H1 (cell line): Measurements from ENCODE around the gene SLC6A19. TPM values are rescaled to one million over a fixed set of nuclear protein-coding genes. Genes with fewer than 3 reads are reported as not detected.

Experiments used
- CTCF ChIA-PET: fragments of 300-600 bp; sonication (Branson Sonifier 250); formaldehyde crosslinking; loops from one replicate; lab custom pipeline; 2021; ENCODE audit not compliant: partially characterized antibody; lab: Charles Lee
- POLR2A ChIA-PET: fragments of 300-600 bp; sonication (Branson Sonifier 250); formaldehyde crosslinking; loops from one replicate; lab custom pipeline; 2021; ENCODE audit warnings: inconsistent platforms; ENCODE audit not compliant: partially characterized antibody; lab: Charles Lee
- DNase-seq, 2 experiments: peaks; one replicate each; pipeline versions ENCODE4 v3.0.0 to v3.0.0-alpha.2; 2010 to 2022; ENCODE audit warnings: low spot score in 2 of 2, low read depth in 1 of 2, mixed read lengths in 1 of 2
- FAIRE-seq: peaks from 2 replicates; lab custom pipeline; 2011; peaks lifted over from hg19 to GRCh38; lab: Jason Lieb, UNC
- H2AFZ ChIP-seq: 2 replicates; pipeline ENCODE4 v1.8.1; 2012; ENCODE audit warnings: low read length, inconsistent platforms
- H2AK5ac ChIP-seq: 2 replicates; pipeline ENCODE4 v1.6.1; 2013; ENCODE audit warnings: low read depth, low read length
- H2BK120ac ChIP-seq: replicated peaks from 2 replicates; pipeline ENCODE3; 2013; ENCODE audit warnings: low read depth, low read length, inconsistent platforms
- H2BK12ac ChIP-seq: 2 replicates; pipeline ENCODE4 v1.6.1; 2013; ENCODE audit warnings: low read depth, low read length
- H2BK15ac ChIP-seq: 2 replicates; pipeline ENCODE4 v1.6.1; 2013; ENCODE audit warnings: low read length
- H2BK20ac ChIP-seq: 2 replicates; pipeline ENCODE4 v1.6.1; 2013; ENCODE audit warnings: low read length
- H2BK5ac ChIP-seq: 2 replicates; pipeline ENCODE4 v1.6.1; 2013; ENCODE audit warnings: low read depth, low read length
- H3K14ac ChIP-seq: 2 replicates; pipeline ENCODE4 v1.6.1; 2013; ENCODE audit warnings: inconsistent platforms; ENCODE audit not compliant: insufficient read length
- H3K18ac ChIP-seq: 2 replicates; pipeline ENCODE4 v1.6.1; 2013; ENCODE audit warnings: low read length; ENCODE audit errors: extremely low read depth
- H3K23ac ChIP-seq: 2 replicates; pipeline ENCODE4 v1.6.1; 2013; ENCODE audit warnings: inconsistent platforms; ENCODE audit not compliant: insufficient read length
- H3K23me2 ChIP-seq: 2 replicates; pipeline ENCODE4 v1.6.1; 2013; ENCODE audit warnings: low read depth, low read length
- H3K27ac ChIP-seq: 2 replicates; pipeline ENCODE4 v1.6.1; 2011; ENCODE audit warnings: low read depth, low read length, inconsistent platforms
- H3K27me3 ChIP-seq, 4 experiments: replicated peaks in 1 of 4; 1 replicate in 1 of 4; 2 replicates in 3 of 4; pipeline versions ENCODE4 v1.6.1 to v1.8.1; 2011 to 2013; ENCODE audit warnings: low read length in 3 of 4, mild to moderate bottlenecking in 3 of 4, inconsistent platforms in 2 of 4, mixed read lengths in 2 of 4, moderate library complexity in 1 of 4; ENCODE audit not compliant: control insufficient read depth in 3 of 4, insufficient read depth in 3 of 4; ENCODE audit errors: extremely low read depth in 1 of 4
- H3K36me3 ChIP-seq, 4 experiments: 2 replicates each; pipeline versions ENCODE4 v1.6.1 to v1.8.1; 2011 to 2013; ENCODE audit warnings: mild to moderate bottlenecking in 4 of 4, low read length in 3 of 4, moderate library complexity in 2 of 4, control low read depth in 1 of 4, inconsistent platforms in 1 of 4; ENCODE audit not compliant: insufficient read depth in 4 of 4, control insufficient read depth in 2 of 4
- H3K4ac ChIP-seq: replicated peaks from 2 replicates; pipeline ENCODE3; 2013; ENCODE audit warnings: low read length, low read depth, mixed read lengths, inconsistent platforms; ENCODE audit not compliant: insufficient read length
- H3K4me1 ChIP-seq, 4 experiments: replicated peaks in 1 of 4; 1 replicate in 1 of 4; 2 replicates in 3 of 4; pipeline versions ENCODE4 v1.6.1 to v1.8.1; 2011 to 2013; ENCODE audit warnings: low read length in 3 of 4, inconsistent platforms in 2 of 4, mixed read lengths in 1 of 4; ENCODE audit not compliant: insufficient read depth in 4 of 4, control insufficient read depth in 3 of 4
- H3K4me2 ChIP-seq, 2 experiments: 2 replicates each; pipeline versions ENCODE4 v1.6.1 to v1.8.1; 2011 to 2013; ENCODE audit warnings: low read depth in 2 of 2, low read length in 2 of 2, control low read depth in 1 of 2, inconsistent platforms in 1 of 2, mild to moderate bottlenecking in 1 of 2; ENCODE audit not compliant: insufficient read depth in 1 of 2
- H3K4me3 ChIP-seq, 4 experiments: fragments of 200-600, 300-600 bp in 1 of 4; sonication (generic), shearing (Covaris generic), sonication (Bioruptor Twin) in 1 of 4; 2 replicates each; pipeline versions ENCODE4 v1.5.1 to v1.8.1; 2011 to 2016; ENCODE audit warnings: low read length in 4 of 4, low read depth in 3 of 4, control low read depth in 2 of 4, inconsistent platforms in 2 of 4, mild to moderate bottlenecking in 2 of 4, mixed read lengths in 1 of 4, moderate library complexity in 1 of 4; ENCODE audit not compliant: insufficient read depth in 2 of 4; ENCODE audit errors: extremely low read depth in 1 of 4
- H3K56ac ChIP-seq: replicated peaks from 2 replicates; pipeline ENCODE3; 2013; ENCODE audit warnings: low read depth, mild to moderate bottlenecking, mixed read lengths, low read length, inconsistent platforms; ENCODE audit not compliant: insufficient read length
- H3K79me1 ChIP-seq: 2 replicates; pipeline ENCODE4 v1.6.1; 2013; ENCODE audit warnings: low read depth, low read length, control low read depth
- H3K79me2 ChIP-seq, 2 experiments: 2 replicates each; pipeline versions ENCODE4 v1.6.1 to v1.8.1; 2012 to 2013; ENCODE audit warnings: low read length in 2 of 2, mild to moderate bottlenecking in 2 of 2, inconsistent platforms in 1 of 2; ENCODE audit not compliant: insufficient read depth in 2 of 2, control insufficient read depth in 1 of 2
- H3K9ac ChIP-seq, 4 experiments: replicated peaks in 1 of 4; 1 replicate in 1 of 4; 2 replicates in 3 of 4; pipeline versions ENCODE4 v1.6.1 to v1.8.1; 2011 to 2013; ENCODE audit warnings: low read depth in 3 of 4, low read length in 3 of 4, control low read depth in 2 of 4, mild to moderate bottlenecking in 2 of 4, moderate library complexity in 2 of 4, inconsistent platforms in 1 of 4; ENCODE audit errors: extremely low read depth in 1 of 4
- H3K9me3 ChIP-seq, 2 experiments: 2 replicates each; pipeline versions ENCODE4 v1.6.1 to v1.8.1; 2012 to 2013; ENCODE audit warnings: mild to moderate bottlenecking in 2 of 2, moderate library complexity in 2 of 2, control low read depth in 1 of 2, inconsistent platforms in 1 of 2, low read depth in 1 of 2, low read length in 1 of 2, mixed read lengths in 1 of 2; ENCODE audit not compliant: insufficient read depth in 2 of 2
- H4K20me1 ChIP-seq, 2 experiments: replicated peaks in 1 of 2; 2 replicates each; pipeline versions ENCODE3 to v1.8.1; 2011 to 2013; ENCODE audit warnings: inconsistent platforms in 2 of 2, low read length in 2 of 2, mild to moderate bottlenecking in 1 of 2; ENCODE audit not compliant: insufficient read depth in 2 of 2, control insufficient read depth in 1 of 2
- H4K5ac ChIP-seq: 2 replicates; pipeline ENCODE4 v1.6.1; 2013; ENCODE audit warnings: low read length, low read depth, mixed read lengths, inconsistent platforms; ENCODE audit not compliant: insufficient read length
- H4K8ac ChIP-seq: 2 replicates; pipeline ENCODE4 v1.8.0; 2013; ENCODE audit warnings: mild to moderate bottlenecking, moderate library complexity, low read length, inconsistent platforms; ENCODE audit not compliant: insufficient read depth; ENCODE audit errors: extremely low read depth
- H4K91ac ChIP-seq: replicated peaks from 2 replicates; pipeline ENCODE3; 2013; ENCODE audit warnings: low read length, mixed read lengths, inconsistent platforms; ENCODE audit not compliant: insufficient read length
- ATF3 ChIP-seq: IDR thresholded peaks from 2 replicates; pipeline ENCODE4 v1.6.1; 2011; ENCODE audit warnings: low read depth, mild to moderate bottlenecking, low read length; ENCODE audit not compliant: insufficient read depth
- BRCA1 ChIP-seq: IDR thresholded peaks from 2 replicates; pipeline ENCODE4 v1.6.1; 2012; ENCODE audit warnings: low read depth, low read length, improper control_type of control experiment
- CBX8 ChIP-seq: fragments of 300-800, 300-1000 bp; sonication (generic); IDR thresholded peaks from 2 replicates; pipeline ENCODE4 v1.7.1; 2016; ENCODE audit warnings: low read depth, low read length, borderline replicate concordance
- HDAC2 ChIP-seq, 2 experiments: fragments of 300-600 bp in 1 of 2; sonication (generic) in 1 of 2; IDR thresholded peaks; 2 replicates each; pipeline ENCODE4 v1.6.1; 2011 to 2012; ENCODE audit warnings: low read depth in 2 of 2, low read length in 2 of 2, mild to moderate bottlenecking in 2 of 2, moderate library complexity in 2 of 2, borderline replicate concordance in 1 of 2, inconsistent platforms in 1 of 2
- MAFK ChIP-seq: IDR thresholded peaks from 2 replicates; pipeline ENCODE4 v1.6.1; 2012; ENCODE audit warnings: low read depth, mild to moderate bottlenecking, improper control_type of control experiment, low read length
- MAX ChIP-seq: IDR thresholded peaks from 2 replicates; pipeline ENCODE4 v1.6.1; 2012; ENCODE audit warnings: inconsistent platforms
- POU5F1 ChIP-seq: IDR thresholded peaks from 2 replicates; pipeline ENCODE4 v1.6.1; 2011; ENCODE audit warnings: low read depth, mild to moderate bottlenecking, low read length, moderate library complexity
- RNF2 ChIP-seq: fragments of 200-900, 300-1000 bp; sonication (generic); IDR thresholded peaks from 2 replicates; pipeline ENCODE4 v1.7.1; 2016; ENCODE audit warnings: borderline replicate concordance, low read depth, mild to moderate bottlenecking, antibody characterized with exemption, low read length; ENCODE audit not compliant: poor library complexity, severe bottlenecking; ENCODE audit errors: missing control alignments
- SIRT6 ChIP-seq: IDR thresholded peaks from one replicate; pipeline ENCODE4 v1.7.1; 2012; ENCODE audit warnings: low read length, inconsistent platforms
- SP2 ChIP-seq: IDR thresholded peaks from 2 replicates; pipeline ENCODE4 v1.6.1; 2012; ENCODE audit warnings: mild to moderate bottlenecking, low read length, inconsistent platforms
- TAF7 ChIP-seq: optimal IDR thresholded peaks from 2 replicates; pipeline ENCODE3; 2011; ENCODE audit warnings: low read depth, mild to moderate bottlenecking, inconsistent platforms, low read length, moderate library complexity, borderline replicate concordance
- TEAD4 ChIP-seq: IDR thresholded peaks from 2 replicates; pipeline ENCODE4 v1.6.1; 2012; ENCODE audit warnings: low read depth, low read length, inconsistent platforms, mixed read lengths
- ZNF274 ChIP-seq: IDR thresholded peaks from 2 replicates; pipeline ENCODE4 v1.7.0; 2012; ENCODE audit warnings: low read length, borderline replicate concordance; ENCODE audit errors: extremely low read depth
- WGBS, 2 experiments: shearing (Covaris generic) in 1 of 2; methylation state at CpG; one replicate each; pipeline versions ENCODE4 v1.1.6 to v1.1.7; 2013 to 2015; ENCODE audit warnings: low lambda C conversion rate in 2 of 2, mixed read lengths in 2 of 2, inconsistent platforms in 1 of 2, low coverage in 1 of 2, missing lambda C conversion rate in 1 of 2; ENCODE audit not compliant: insufficient replicate concordance in 2 of 2, insufficient coverage in 1 of 2, insufficient read length in 1 of 2; ENCODE audit errors: extremely low coverage in 1 of 2, missing lambda C conversion rate in 1 of 2; 5-methylcytosine and 5-hydroxymethylcytosine counted together
- polyA plus RNA-seq, 7 experiments: library from polyadenylated mRNA; depleted of rRNA in 3 of 7; stranded (reverse) in 5 of 7; unstranded in 2 of 7; fragments of >200 nt in 5 of 7; fragments of 200-250 nt in 2 of 7; gene quantifications; 1 replicate in 5 of 7; 2 replicates in 1 of 7; 4 replicates in 1 of 7; pipeline versions ENCODE4 v1.2.1 to v1.2.3, GENCODE V29; 2011 to 2013; ENCODE audit warnings: missing spikeins in 2 of 7, mixed read lengths in 2 of 7
- total RNA-seq: library from RNA; stranded (reverse); fragmentation: NEBNext Ultra II Directional; extraction: Animal tissue kit (Norgen Biotek cat#: 25700); gene quantifications from 2 replicates; pipeline ENCODE4 v1.2.1, GENCODE V29; 2021

SLC6A19 gene
- total and polyA plus RNA-seq, 2 of the 8 experiments (the other 6 are each of a cell fraction or from before 2014, with no cell fraction given) = 0.02 TPM; not detected in 1

- Histone ChIP-seq H3K23me2 (peaks cover 6% of the 10 kb centered on the region; the same call in 1 of the 2 replicates), H2BK15ac (no peak overlapping the region), H2BK120ac (no peak overlapping the region), H3K14ac (no peak overlapping the region), H4K91ac (no peak overlapping the region), H4K8ac (no peak overlapping the region), H4K5ac (no peak overlapping the region), H3K36me3 (no peaks in the 10 kb centered on the region), H2AK5ac (no peak overlapping the region), H3K79me2 (no peaks in the 10 kb centered on the region), H3K9ac (no peak overlapping the region), H2BK20ac (no peak overlapping the region), H3K4me1 (peaks cover 0 to 2% (median 0%) of the 10 kb centered on the region in 4 experiments; a peak in 2 of 7 replicates), H2BK12ac (no peak overlapping the region), H3K4me2 (no peak overlapping the region), H3K56ac (no peak overlapping the region), H3K23ac (no peak overlapping the region), H3K27me3 (no peaks in the 10 kb centered on the region; a peak in 1 of 7 replicates), H4K20me1 (peaks cover 0 to 3% of the 10 kb centered on the region in 2 experiments), H3K18ac (no peak overlapping the region), H2BK5ac (no peak overlapping the region; the same call in 1 of the 2 replicates), H3K9me3 (peaks cover 0 to 6% of the 10 kb centered on the region in 2 experiments; a peak in 2 of 4 replicates), H3K79me1 (no peaks in the 10 kb centered on the region), H3K4ac (no peak overlapping the region), H3K27ac (no peak overlapping the region), H3K4me3 (no peak overlapping the region), H2AFZ (no peak overlapping the region)
- FAIRE-seq (no peak), DNase-seq (no peak)
- CTCF ChIA-PET = interaction anchor here (0.6 to 1.9 kb wide), 7 partner anchors 9 to 425 kb away, joined by 3 to 6 read pairs (median 3); no protein-coding TSS in a partner anchor
- POLR2A ChIA-PET = no interaction called here
- 85% methylated on average over 11 of the region's 11 CpGs; no CpG with 5 or more reads in 1 of the 2 experiments for WGBS, 2 experiments
- TF ChIP-seq MAX = no peak
- TF ChIP-seq POU5F1 = no peak
- no peak for TF ChIP-seq SP2
- TF ChIP-seq ATF3 = no peak
- no peak for TF ChIP-seq MAFK
- TF ChIP-seq ZNF274 = no peak
- TF ChIP-seq SIRT6 = no peak
- no peak for TF ChIP-seq TAF7
- TF ChIP-seq CBX8 = no peak
- no peak for TF ChIP-seq HDAC2 (IDR thresholded peaks at IDR 0.05; ENCODE audit: borderline replicate concordance in 1 of 2, low read depth in 2 of 2, low read length in 2 of 2)
- TF ChIP-seq RNF2 = no peak
- TF ChIP-seq BRCA1 = no peak
- TF ChIP-seq TEAD4 = no peak
Measured at GRCh38 chr5:1219768-1220100, 18.3 kb downstream of the SLC6A19 start.
